Right lobe of liver (tissue), 4 donors: ENCODE measurements around the gene ANKLE2.

Experiments used
- POLR2A ChIP-seq: fragments of 450-650 bp; IDR thresholded peaks from one replicate; pipeline ENCODE4 v1.6.1; 2017; ENCODE audit warnings: antibody characterized with exemption, mild to moderate bottlenecking
- TF ChIP-seq, protein P1 (sequence below), 4 donors: fragments of 200-600 bp in 3 of 4; fragments of 450-650 bp in 1 of 4; IDR thresholded peaks; one replicate each; pipeline versions ENCODE4 v1.5.1 to v1.8.0; 2016 to 2022; ENCODE audit warnings: antibody characterized with exemption in 4 of 4, mild to moderate bottlenecking in 2 of 4
- donor health status: DM: no; HTN: no; CAD: no.
- donor health status: DM: no; HTN: no; CAD: no.
- donor health status: DM: no; HTN: yes; CAD: no.

DNA sequence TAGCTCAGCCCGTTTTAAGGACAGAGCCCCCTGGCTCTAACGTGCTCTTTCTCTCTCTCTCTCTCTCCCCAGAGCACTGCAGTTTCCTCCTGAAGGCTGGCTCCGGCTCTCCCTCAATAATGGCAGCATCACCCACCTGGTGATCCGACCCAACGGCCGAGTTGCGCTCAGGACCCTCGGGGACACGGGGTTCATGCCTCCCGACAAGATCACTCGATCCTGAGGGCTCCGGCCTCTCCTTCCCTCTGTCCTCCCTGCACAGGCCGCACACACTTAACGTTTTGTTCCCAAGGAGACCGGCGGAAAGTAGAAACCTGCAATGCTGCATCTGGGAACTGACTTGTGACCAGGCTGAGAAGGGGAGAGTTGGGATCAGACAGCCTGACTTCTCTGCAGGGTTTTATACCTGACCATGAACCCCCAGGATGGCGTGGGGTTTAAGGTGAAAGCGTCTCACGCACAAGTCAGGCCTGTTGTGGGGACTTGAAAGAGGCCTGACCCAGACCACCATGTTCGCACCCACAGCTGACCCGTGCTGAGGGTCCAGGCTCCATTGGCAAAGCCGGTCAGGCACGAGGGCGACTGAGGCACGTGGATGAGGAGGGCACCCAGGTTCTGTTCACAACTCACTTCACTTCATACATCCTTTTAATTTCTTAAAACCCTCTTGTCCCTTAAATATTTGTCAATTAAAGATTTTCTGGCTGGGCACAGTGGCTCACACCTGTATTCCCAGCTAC, 40.9 kb downstream of the ANKLE2 start:
- TF ChIP-seq, protein P1, sequence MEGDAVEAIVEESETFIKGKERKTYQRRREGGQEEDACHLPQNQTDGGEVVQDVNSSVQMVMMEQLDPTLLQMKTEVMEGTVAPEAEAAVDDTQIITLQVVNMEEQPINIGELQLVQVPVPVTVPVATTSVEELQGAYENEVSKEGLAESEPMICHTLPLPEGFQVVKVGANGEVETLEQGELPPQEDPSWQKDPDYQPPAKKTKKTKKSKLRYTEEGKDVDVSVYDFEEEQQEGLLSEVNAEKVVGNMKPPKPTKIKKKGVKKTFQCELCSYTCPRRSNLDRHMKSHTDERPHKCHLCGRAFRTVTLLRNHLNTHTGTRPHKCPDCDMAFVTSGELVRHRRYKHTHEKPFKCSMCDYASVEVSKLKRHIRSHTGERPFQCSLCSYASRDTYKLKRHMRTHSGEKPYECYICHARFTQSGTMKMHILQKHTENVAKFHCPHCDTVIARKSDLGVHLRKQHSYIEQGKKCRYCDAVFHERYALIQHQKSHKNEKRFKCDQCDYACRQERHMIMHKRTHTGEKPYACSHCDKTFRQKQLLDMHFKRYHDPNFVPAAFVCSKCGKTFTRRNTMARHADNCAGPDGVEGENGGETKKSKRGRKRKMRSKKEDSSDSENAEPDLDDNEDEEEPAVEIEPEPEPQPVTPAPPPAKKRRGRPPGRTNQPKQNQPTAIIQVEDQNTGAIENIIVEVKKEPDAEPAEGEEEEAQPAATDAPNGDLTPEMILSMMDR (IDR thresholded peaks at IDR 0.05): no peak
- TF ChIP-seq POLR2A: no peak
